Retinal pigment epithelial cell (primary cell): ENCODE measurements around the gene AGR2.

Experiments used
- DNase-seq: peaks from one replicate; pipeline ENCODE4 v3.0.0-alpha.2; 2010; ENCODE audit warnings: low read depth
- H3K4me3 ChIP-seq: 2 replicates; pipeline ENCODE4 v1.5.1; 2011; ENCODE audit warnings: mild to moderate bottlenecking, low read length, control low read depth, moderate library complexity
- TF ChIP-seq, protein P1 (sequence below): conservative IDR thresholded peaks from 2 replicates; pipeline ENCODE4 v1.5.1; 2011; ENCODE audit warnings: low read depth, low read length, control low read depth, inconsistent platforms

Gene AGR2

DNA sequence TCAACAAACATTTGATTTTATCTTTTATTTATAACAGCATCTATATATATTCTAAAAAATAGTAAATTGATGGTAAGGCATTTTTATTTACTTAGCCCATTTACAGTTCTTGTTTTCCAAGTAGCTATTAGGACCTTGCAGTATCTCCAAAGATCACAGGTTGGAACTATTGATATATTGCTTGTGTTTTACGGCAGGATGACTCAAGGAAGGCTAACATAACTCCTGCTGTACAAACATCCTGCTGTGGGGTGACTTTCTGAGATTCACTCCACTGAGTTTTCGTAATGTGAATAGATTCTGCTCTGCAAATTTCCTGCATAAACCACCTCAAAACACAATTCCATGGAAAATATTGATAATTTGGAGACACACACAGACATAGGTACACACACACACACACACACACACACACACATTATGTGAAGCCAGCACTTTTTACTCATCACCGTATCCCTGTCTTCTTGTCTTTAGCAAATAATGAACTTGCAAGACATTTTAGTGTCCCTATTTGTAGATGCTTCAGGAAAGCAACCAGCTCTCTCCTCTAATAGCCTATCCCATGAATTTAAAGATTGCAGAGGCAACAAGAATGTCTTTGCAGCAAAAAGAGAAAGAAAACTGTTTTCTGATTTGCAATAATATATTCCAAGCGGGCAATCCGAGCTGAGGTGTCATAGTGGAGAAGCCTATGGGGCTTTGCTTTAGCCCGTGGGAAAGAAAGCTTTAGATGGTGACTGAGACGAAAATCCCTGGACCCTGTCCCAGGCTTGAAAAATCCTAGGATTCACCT lies 722 bp downstream of the AGR2 start:
- TF ChIP-seq, protein P1, sequence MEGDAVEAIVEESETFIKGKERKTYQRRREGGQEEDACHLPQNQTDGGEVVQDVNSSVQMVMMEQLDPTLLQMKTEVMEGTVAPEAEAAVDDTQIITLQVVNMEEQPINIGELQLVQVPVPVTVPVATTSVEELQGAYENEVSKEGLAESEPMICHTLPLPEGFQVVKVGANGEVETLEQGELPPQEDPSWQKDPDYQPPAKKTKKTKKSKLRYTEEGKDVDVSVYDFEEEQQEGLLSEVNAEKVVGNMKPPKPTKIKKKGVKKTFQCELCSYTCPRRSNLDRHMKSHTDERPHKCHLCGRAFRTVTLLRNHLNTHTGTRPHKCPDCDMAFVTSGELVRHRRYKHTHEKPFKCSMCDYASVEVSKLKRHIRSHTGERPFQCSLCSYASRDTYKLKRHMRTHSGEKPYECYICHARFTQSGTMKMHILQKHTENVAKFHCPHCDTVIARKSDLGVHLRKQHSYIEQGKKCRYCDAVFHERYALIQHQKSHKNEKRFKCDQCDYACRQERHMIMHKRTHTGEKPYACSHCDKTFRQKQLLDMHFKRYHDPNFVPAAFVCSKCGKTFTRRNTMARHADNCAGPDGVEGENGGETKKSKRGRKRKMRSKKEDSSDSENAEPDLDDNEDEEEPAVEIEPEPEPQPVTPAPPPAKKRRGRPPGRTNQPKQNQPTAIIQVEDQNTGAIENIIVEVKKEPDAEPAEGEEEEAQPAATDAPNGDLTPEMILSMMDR = no peak
- H3K4me3 ChIP-seq = no peak overlapping the region

DNA sequence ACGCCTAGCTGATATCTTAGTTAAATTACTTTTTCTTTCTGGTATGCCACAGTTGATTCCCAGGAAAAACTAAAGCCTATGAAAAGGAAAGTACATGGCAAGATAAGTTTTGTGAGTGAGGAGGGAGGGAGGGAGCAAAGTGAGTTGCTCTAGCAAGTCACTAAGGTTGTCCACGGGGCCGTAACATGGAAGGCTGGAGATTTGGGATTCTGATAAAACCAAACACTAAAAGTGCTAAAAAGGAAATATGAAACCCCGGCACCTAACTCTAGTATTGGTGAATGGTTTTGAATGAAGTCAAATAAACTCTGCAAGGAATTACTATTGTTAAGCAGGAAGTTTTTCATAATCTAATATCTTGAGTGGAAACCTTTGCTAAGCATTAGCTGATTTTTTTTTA lies 1.7 kb downstream of the AGR2 start:
- no peak for DNase-seq
- H3K4me3 ChIP-seq = no peak overlapping the region
- TF ChIP-seq, protein P1 = no peak

More for the DNA sequence above, 722 bp downstream of the AGR2 start:
- no peak for DNase-seq

DNA sequence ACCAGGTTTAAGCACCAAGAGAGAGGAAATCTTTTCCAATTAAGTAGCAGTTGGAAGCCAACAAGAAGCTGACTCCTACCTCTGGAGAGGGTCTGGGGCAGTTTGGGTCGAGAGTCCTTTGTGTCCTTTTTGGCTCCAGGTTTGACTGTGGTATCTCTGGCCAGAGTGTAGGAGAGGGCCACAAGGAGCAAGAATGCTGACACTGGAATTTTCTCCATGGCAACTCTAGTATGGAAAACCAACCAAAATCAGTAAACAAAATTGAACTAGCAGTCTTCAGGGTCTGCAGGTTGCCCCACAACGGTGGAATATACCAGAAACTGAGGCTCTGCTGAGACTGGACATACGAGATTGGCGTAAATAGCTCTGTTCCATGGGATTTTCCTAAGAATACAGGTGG lies 3.2 kb downstream of the AGR2 start:
- no peak overlapping the region for H3K4me3 ChIP-seq
- TF ChIP-seq, protein P1 = no peak
- no peak for DNase-seq

DNA sequence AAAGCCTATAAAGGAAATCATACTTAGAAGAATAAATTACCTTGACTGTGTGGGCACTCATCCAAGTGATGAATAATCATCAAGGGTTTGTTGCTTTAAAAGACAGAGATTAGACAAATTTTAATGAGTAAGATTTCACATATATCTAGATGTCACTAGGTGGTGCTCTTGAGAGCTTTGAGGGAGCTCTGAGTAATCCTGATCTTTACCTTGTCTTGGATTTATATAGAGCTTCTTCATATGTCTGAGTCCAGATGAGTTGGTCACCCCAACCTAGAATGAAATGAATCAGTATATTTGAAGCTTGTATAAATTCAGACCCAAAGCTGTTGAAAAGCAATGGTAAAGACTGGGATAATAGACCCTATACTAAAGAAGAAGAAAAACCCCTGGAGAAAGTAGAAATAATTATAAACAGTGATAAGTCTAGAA lies 3.7 kb downstream of the AGR2 start:
- DNase-seq = no peak
- TF ChIP-seq, protein P1 = peak; percentile 58
- H3K4me3 ChIP-seq = no peak overlapping the region

DNA sequence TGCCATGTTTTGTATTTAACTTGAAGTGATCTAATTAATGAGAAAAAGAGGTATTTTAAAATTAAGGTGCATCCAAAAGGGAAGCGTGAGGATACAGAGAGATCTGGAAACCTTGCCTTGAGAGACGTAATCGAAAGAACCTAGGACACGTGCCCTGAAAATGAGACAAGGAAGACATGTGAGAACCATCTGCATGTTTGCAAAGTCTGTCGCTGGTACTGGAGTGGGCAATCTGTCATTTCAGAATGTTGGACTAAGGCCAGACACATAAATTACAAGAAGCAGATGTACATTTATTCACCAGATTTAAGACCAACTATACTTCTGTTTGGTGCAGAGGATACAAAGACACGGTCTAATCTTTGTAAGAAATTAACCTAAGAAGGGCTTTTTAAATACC lies 9.2 kb downstream of the AGR2 start:
- no peak overlapping the region for H3K4me3 ChIP-seq
- TF ChIP-seq, protein P1 = no peak
- DNase-seq = no peak

DNA sequence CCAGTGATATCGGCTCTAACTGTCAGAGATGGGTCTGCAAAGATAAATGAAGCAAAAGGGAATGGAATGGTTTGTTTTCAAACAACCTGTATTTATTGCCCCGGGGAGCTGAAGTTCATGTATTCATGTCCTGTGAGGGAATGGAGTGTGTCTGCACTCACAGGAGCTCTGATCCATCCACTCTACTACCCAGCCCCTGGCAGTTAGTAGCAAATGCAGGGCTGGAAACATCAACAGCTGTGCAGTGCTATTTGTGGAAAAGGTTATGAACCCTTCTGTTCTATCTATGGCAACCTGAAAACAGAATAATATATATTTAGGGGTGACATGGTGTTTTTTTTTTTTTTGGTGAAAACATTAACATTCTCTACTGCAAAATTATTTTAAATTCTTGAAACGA lies 9.8 kb downstream of the AGR2 start:
- TF ChIP-seq, protein P1 = no peak

More for the DNA sequence above, 9.8 kb downstream of the AGR2 start:
- no peak overlapping the region for H3K4me3 ChIP-seq
- no peak for DNase-seq
